ENCODE data around the gene ELOVL6.

The ELOVL6 gene

GRCh38 chr4:110004556-110004955, 193.9 kb downstream of the ELOVL6 start:
- no peak for DNase-seq (ENCODE audit: low read depth, low spot score)
- H3K27ac ChIP-seq = no peak overlapping the region

- no peak for DNase-seq (ENCODE audit: low read depth, low spot score)
Observed at GRCh38 chr4:110003401-110004187, 194.8 kb downstream of the ELOVL6 start.

GRCh38 chr4:110002326-110002725, 196.1 kb downstream of the ELOVL6 start:
- no peak for DNase-seq (ENCODE audit: low read depth, low spot score)
- no peak overlapping the region for H3K27ac ChIP-seq

More at GRCh38 chr4:110003401-110004187, 194.8 kb downstream of the ELOVL6 start:
- no peak overlapping the region for H3K27ac ChIP-seq

GRCh38 chr4:109999585-109999912, 198.9 kb downstream of the ELOVL6 start:
- H3K27ac ChIP-seq = no peak overlapping the region
- DNase-seq (ENCODE audit: low read depth, low spot score) = no peak

- H3K27ac ChIP-seq = no peak overlapping the region
- DNase-seq (ENCODE audit: low read depth, low spot score) = no peak
Observed at GRCh38 chr4:109998867-109999584, 199.4 kb downstream of the ELOVL6 start.

- H3K27ac ChIP-seq = no peak overlapping the region
- no peak for DNase-seq (ENCODE audit: low read depth, low spot score)
Observed at GRCh38 chr4:109996526-109996925, 201.9 kb downstream of the ELOVL6 start.
